ENCODE results near the gene JUN. TPM values are rescaled to one million over a fixed set of nuclear protein-coding genes. Genes with fewer than 3 reads are reported as not detected.

The JUN gene
- total and polyA plus RNA-seq, 2 of the 13 experiments (the other 11 are each of a cell fraction or from before 2014, with no cell fraction given): 18.2 to 22.3 TPM

DNA sequence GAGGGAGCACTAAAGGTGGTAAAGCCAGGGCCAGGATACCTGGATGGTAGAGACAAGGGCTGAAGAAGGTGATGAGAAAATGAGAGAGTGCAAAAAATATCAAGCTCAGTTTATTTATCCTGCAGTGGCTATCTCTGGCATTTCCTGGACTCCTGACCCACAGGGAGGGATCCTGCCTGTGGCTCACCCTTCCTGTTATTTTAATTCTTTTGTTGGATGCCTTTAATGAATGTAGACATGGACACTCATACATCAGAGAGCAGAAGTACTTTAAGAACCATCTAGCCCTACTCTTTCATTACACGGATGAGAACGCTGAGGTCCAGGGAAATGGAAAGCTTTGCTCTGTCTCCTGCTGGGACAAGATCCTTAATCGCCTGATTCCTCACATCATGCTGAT is 20.6 kb downstream of the JUN start (continued):
- no peak for TF ChIP-seq THAP9 (CRISPR knock-in tag; IDR thresholded peaks at IDR 0.05; ENCODE audit: borderline replicate concordance)
- TF ChIP-seq ZNF747 (CRISPR knock-in tag; IDR thresholded peaks at IDR 0.05; ENCODE audit: borderline replicate concordance): no peak
- TF ChIP-seq ATF2 (CRISPR knock-in tag; IDR thresholded peaks at IDR 0.05): no peak
- TF ChIP-seq ZFAT (CRISPR knock-in tag; conservative IDR thresholded peaks at IDR 0.05): no peak
- TF ChIP-seq, protein P1, sequence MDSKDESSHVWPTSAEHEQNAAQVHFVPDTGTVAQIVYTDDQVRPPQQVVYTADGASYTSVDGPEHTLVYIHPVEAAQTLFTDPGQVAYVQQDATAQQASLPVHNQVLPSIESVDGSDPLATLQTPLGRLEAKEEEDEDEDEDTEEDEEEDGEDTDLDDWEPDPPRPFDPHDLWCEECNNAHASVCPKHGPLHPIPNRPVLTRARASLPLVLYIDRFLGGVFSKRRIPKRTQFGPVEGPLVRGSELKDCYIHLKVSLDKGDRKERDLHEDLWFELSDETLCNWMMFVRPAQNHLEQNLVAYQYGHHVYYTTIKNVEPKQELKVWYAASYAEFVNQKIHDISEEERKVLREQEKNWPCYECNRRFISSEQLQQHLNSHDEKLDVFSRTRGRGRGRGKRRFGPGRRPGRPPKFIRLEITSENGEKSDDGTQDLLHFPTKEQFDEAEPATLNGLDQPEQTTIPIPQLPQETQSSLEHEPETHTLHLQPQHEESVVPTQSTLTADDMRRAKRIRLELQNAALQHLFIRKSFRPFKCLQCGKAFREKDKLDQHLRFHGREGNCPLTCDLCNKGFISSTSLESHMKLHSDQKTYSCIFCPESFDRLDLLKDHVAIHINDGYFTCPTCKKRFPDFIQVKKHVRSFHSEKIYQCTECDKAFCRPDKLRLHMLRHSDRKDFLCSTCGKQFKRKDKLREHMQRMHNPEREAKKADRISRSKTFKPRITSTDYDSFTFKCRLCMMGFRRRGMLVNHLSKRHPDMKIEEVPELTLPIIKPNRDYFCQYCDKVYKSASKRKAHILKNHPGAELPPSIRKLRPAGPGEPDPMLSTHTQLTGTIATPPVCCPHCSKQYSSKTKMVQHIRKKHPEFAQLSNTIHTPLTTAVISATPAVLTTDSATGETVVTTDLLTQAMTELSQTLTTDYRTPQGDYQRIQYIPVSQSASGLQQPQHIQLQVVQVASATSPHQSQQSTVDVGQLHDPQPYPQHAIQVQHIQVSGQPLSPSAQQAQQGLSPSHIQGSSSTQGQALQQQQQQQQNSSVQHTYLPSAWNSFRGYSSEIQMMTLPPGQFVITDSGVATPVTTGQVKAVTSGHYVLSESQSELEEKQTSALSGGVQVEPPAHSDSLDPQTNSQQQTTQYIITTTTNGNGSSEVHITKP (CRISPR knock-in tag; IDR thresholded peaks at IDR 0.05; ENCODE audit: low read depth): no peak
- TF ChIP-seq ZKSCAN8 (CRISPR knock-in tag; IDR thresholded peaks at IDR 0.05; ENCODE audit: borderline replicate concordance): 0 out of 2 replicates have a peak, but pooled peaks have one; percentile 18
- TF ChIP-seq GLI4 (CRISPR knock-in tag; IDR thresholded peaks at IDR 0.05; ENCODE audit: borderline replicate concordance): no peak
- no peak for TF ChIP-seq ZNF292 (CRISPR knock-in tag; IDR thresholded peaks at IDR 0.05; ENCODE audit: borderline replicate concordance, low read depth)
- peak; percentile 46; the same call in 1 of the 2 replicates for TF ChIP-seq FOXO1 (CRISPR knock-in tag; IDR thresholded peaks at IDR 0.05)
- no peak for TF ChIP-seq SIN3B (IDR thresholded peaks at IDR 0.05; ENCODE audit: low read length)
- TF ChIP-seq MZF1 (CRISPR knock-in tag; IDR thresholded peaks at IDR 0.05; ENCODE audit: borderline replicate concordance): no peak
- TF ChIP-seq USF2 (IDR thresholded peaks at IDR 0.05; ENCODE audit: low read depth, low read length): no peak
- TF ChIP-seq USF2 (CRISPR knock-in tag; IDR thresholded peaks at IDR 0.05; ENCODE audit: borderline replicate concordance): no peak
- no peak for TF ChIP-seq ZNF564 (CRISPR knock-in tag; IDR thresholded peaks at IDR 0.05)
- peak; percentile 25; the same call in 1 of the 2 replicates for TF ChIP-seq TCF7 (IDR thresholded peaks at IDR 0.05; ENCODE audit: low read depth)
- no peak for TF ChIP-seq THYN1 (CRISPR knock-in tag; IDR thresholded peaks at IDR 0.05; ENCODE audit: borderline replicate concordance, low read depth)
- TF ChIP-seq SP5 (CRISPR knock-in tag; IDR thresholded peaks at IDR 0.05; ENCODE audit: borderline replicate concordance, low read depth): peak; percentile 60; the same call in 1 of the 2 replicates
- TF ChIP-seq, protein P2, sequence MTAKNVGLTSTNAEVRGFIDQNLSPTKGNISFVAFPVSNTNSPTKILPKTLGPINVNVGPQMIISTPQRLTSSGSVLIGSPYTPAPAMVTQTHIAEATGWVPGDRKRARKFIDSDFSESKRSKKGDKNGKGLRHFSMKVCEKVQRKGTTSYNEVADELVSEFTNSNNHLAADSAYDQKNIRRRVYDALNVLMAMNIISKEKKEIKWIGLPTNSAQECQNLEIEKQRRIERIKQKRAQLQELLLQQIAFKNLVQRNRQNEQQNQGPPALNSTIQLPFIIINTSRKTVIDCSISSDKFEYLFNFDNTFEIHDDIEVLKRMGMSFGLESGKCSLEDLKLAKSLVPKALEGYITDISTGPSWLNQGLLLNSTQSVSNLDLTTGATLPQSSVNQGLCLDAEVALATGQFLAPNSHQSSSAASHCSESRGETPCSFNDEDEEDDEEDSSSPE (CRISPR knock-in tag; IDR thresholded peaks at IDR 0.05): no peak
- TF ChIP-seq PAX8 (CRISPR knock-in tag; IDR thresholded peaks at IDR 0.05; ENCODE audit: borderline replicate concordance): no peak

Measured in HepG2 (cell line).